Neural crest cell (in vitro differentiated cells): Measurements from ENCODE around the gene FEN1. TPM values are rescaled to one million over a fixed set of nuclear protein-coding genes. Genes with fewer than 3 reads are reported as not detected.
A peak's percentile ranks its signal among the peaks of the same experiment; 100 is the strongest.

Experiments
- DNase-seq: peaks from one replicate; pipeline ENCODE4 v3.0.0; 2021; ENCODE audit warnings: low read depth, mixed read lengths, low spot score
- H3K27ac Mint-ChIP-seq: one replicate; pipeline ENCODE4 v1.8.0; 2021; ENCODE audit warnings: mild to moderate bottlenecking, mixed read lengths; ENCODE audit not compliant: unreplicated experiment
- H3K27me3 Mint-ChIP-seq: 2 replicates; pipeline ENCODE4 v1.8.0; 2021; ENCODE audit warnings: low read depth, mild to moderate bottlenecking, mixed read lengths
- H3K36me3 Mint-ChIP-seq: 2 replicates; pipeline ENCODE4 v1.8.0; 2021; ENCODE audit warnings: low read depth, mild to moderate bottlenecking, mixed read lengths
- H3K4me1 Mint-ChIP-seq: 2 replicates; pipeline ENCODE4 v1.8.0; 2021; ENCODE audit warnings: mixed read lengths
- H3K4me3 Mint-ChIP-seq: one replicate; pipeline ENCODE4 v1.8.0; 2021; ENCODE audit warnings: mild to moderate bottlenecking, mixed read lengths
- H3K9me3 Mint-ChIP-seq: 2 replicates; pipeline ENCODE4 v1.8.0; 2021; ENCODE audit warnings: mixed read lengths
- total RNA-seq: library from RNA; stranded (reverse); gene quantifications from 2 replicates; pipeline ENCODE4 v1.2.1, GENCODE V29; 2021
- TF ChIP-seq, protein P1 (sequence below): fragments of 200-600 bp; sonication (generic); conservative IDR thresholded peaks from 2 replicates; pipeline ENCODE4 v1.5.0; 2021; ENCODE audit warnings: antibody characterized with exemption, mild to moderate bottlenecking

The FEN1 gene
- total RNA-seq, 1 donor from 2014 or later, result 99.6 TPM

DNA sequence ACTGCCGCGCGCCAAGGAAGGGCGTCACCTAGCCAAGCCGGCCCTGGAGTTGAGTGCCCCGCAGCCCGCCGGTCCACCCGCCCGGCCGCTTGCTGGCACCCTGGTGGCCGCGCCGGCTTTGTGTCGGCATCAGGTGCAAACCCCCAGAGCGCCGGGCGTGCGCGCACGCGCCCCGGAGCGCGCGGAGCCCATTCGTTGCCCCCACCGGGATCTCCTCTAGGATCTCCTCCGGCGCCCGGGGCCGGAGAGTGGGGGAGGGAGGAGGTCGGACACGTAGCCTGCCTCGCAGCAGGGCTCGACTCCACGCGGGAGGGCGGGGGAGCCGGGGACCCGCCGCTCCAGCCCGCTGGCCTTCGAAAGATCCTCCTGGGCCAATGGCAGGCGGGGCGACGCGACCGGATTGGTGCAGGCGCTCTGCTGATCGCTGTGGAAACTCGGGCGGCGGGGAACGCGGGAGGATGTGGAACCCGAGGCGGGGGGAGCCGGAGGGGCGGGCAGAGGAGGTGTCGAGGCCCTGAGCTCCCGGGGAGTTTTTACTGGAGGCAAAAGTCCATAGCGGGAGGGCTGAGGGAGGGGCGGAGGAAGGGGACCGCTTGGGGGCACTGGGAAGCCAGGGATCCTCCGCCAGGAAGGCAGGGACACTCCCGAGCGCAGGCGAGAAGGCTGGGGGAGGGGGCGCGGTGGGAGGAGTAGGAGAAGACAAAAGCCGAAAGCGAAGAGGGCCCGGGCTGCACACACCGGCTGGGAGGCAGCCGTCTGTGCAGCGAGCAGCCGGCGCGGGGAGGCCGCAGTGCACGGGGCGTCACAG lies 35.1 kb downstream of the FEN1 start, which contains the start of gene FADS2:
Gene FADS2 (plus strand): TSS at position 730 of the 808 bp plus-strand sequence. CDS start 91 bp downstream, outside the sequence.
- Mint-ChIP-seq H3K27ac (peak within 1 kb of the TSS; percentile 100), H3K4me3 (peak within 1 kb of the TSS; percentile 89), H3K4me1 (peaks cover 56% of the 10 kb centered on the region), H3K9me3 (no peaks in the 10 kb centered on the region), H3K27me3 (peaks cover 4% of the 10 kb centered on the region), H3K36me3 (peaks cover 9% of the 10 kb centered on the region)
- TF ChIP-seq, protein P1, sequence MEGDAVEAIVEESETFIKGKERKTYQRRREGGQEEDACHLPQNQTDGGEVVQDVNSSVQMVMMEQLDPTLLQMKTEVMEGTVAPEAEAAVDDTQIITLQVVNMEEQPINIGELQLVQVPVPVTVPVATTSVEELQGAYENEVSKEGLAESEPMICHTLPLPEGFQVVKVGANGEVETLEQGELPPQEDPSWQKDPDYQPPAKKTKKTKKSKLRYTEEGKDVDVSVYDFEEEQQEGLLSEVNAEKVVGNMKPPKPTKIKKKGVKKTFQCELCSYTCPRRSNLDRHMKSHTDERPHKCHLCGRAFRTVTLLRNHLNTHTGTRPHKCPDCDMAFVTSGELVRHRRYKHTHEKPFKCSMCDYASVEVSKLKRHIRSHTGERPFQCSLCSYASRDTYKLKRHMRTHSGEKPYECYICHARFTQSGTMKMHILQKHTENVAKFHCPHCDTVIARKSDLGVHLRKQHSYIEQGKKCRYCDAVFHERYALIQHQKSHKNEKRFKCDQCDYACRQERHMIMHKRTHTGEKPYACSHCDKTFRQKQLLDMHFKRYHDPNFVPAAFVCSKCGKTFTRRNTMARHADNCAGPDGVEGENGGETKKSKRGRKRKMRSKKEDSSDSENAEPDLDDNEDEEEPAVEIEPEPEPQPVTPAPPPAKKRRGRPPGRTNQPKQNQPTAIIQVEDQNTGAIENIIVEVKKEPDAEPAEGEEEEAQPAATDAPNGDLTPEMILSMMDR, result peak; percentile 42
- DNase-seq, result peak; percentile 96

DNA sequence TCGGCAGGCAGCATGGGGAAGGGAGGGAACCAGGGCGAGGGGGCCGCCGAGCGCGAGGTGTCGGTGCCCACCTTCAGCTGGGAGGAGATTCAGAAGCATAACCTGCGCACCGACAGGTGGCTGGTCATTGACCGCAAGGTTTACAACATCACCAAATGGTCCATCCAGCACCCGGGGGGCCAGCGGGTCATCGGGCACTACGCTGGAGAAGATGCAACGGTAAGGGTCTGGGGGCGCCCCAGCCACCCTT lies 35.6 kb downstream of the FEN1 start:
- no peaks in the 10 kb centered on the region for H3K9me3 Mint-ChIP-seq
- peaks cover 61% of the 10 kb centered on the region for H3K4me1 Mint-ChIP-seq
- H3K4me3 Mint-ChIP-seq, result peak overlapping the region; percentile 89
- H3K36me3 Mint-ChIP-seq, result peaks cover 9% of the 10 kb centered on the region
- no peak for DNase-seq
- TF ChIP-seq, protein P1, result no peak
- peak overlapping the region; percentile 99 for H3K27ac Mint-ChIP-seq
- H3K27me3 Mint-ChIP-seq, result peaks cover 4% of the 10 kb centered on the region

DNA sequence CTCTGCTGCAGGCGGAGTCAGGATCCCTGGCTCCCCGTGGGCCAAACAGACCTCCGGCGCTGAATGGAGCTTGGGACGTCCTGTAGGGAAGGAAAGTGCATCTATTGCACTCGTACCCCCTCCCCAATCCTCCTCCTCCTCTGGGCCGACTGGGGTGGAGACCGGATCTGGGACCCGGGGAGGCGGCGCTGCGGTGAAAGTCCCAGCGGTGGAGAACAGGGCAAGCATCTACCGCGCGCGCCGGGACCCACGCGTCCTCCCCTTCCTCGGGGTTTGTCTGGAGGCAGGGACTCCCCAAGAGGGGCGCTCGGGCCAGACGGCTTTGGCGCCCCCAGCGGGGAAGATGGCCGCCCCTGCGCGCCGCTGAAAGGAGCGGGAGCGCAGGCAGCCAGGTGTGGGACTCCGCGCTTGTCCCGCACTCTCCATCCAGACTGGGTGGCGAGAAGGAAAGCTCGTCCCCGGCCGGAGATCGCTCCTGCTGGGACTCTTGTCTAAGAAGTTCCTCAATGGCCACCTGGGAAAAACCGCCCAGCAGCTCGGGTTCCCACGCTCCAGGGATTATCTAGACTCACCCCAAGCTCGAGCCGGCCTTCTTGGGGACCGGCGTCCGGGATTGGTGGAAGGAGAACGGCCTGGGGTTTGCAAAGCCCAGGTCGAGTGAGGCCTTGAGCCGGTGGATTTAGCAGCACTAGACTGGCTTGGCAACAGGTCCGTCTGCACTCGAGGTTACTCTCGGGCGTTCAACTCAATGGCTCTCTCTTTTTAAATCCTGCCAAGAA lies 36.1 kb downstream of the FEN1 start:
- Mint-ChIP-seq H3K4me3 (peak overlapping the region; percentile 89), H3K36me3 (peaks cover 14% of the 10 kb centered on the region), H3K4me1 (peaks cover 66% of the 10 kb centered on the region), H3K27ac (peak overlapping the region; percentile 99), H3K27me3 (peaks cover 4% of the 10 kb centered on the region), H3K9me3 (no peaks in the 10 kb centered on the region)
- peak; percentile 35 for DNase-seq
- TF ChIP-seq, protein P1, result peak; percentile 65

DNA sequence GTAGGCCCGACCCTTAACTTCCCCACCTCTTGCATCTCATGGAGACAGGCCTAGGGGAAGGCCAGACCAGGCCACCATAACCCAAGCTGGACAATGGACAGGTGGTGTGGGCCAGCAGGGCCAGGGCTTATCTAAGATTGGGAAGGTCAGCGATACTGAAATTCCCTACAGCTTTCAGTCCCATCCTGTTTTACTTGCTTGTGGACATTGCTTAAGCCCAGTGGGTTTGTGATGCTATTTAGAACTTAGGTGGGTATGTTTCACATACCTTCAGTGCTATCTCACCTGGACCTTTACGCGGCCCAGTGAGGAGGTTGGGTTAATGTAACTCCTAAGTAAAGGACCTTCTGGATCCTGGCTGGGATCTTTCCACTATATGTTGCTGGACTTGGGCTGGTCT lies 37.1 kb downstream of the FEN1 start:
- Mint-ChIP-seq H3K27ac (peak overlapping the region; percentile 99), H3K4me1 (peaks cover 72% of the 10 kb centered on the region)
- DNase-seq, result no peak

More for the DNA sequence above, 37.1 kb downstream of the FEN1 start:
- no peaks in the 10 kb centered on the region for H3K9me3 Mint-ChIP-seq
- H3K4me3 Mint-ChIP-seq, result peak overlapping the region; percentile 89
- peaks cover 4% of the 10 kb centered on the region for H3K27me3 Mint-ChIP-seq
- H3K36me3 Mint-ChIP-seq, result peaks cover 13% of the 10 kb centered on the region
- TF ChIP-seq, protein P1, result no peak
